Right atrium auricular region (tissue), 2 donors: ENCODE data around the gene OR6C4. TPM values are rescaled to one million over a fixed set of nuclear protein-coding genes. Genes with fewer than 3 reads are reported as not detected.
"Not testable (repeated sequence)": the region's sequence is repeated elsewhere in the genome, so short reads cannot be mapped to it uniquely, and the experiment has no call there.

ENCODE experiments used
- DNase-seq: peaks from one replicate; pipeline ENCODE4 v3.0.0-alpha.2; 2019; ENCODE audit warnings: low spot score
- H3K27ac ChIP-seq, 2 donors: fragments of 200-600 bp; sonication (generic); 1 replicate in 1 of 2; 2 replicates in 1 of 2; pipeline ENCODE4 v1.5.1; 2016 to 2019
- H3K27me3 ChIP-seq, 2 donors: fragments of 200-600 bp; sonication (generic); one replicate each; pipeline versions ENCODE4 v1.5.1 to v1.6.0; 2017 to 2019
- H3K36me3 ChIP-seq: fragments of 200-600 bp; sonication (generic); one replicate; pipeline ENCODE4 v1.5.1; 2016
- H3K4me1 ChIP-seq, 2 donors: fragments of 200-600 bp; sonication (generic); one replicate each; pipeline versions ENCODE4 v1.5.1 to v1.6.0; 2017 to 2019
- H3K4me3 ChIP-seq, 2 donors: fragments of 200-600 bp; sonication (generic); 1 replicate in 1 of 2; 2 replicates in 1 of 2; pipeline ENCODE4 v1.5.1; 2017 to 2019; ENCODE audit warnings: mild to moderate bottlenecking in 1 of 2, moderate library complexity in 1 of 2
- H3K9me3 ChIP-seq, 2 donors: fragments of 200-600 bp; sonication (generic); one replicate each; pipeline ENCODE4 v1.5.1; 2019
- CTCF ChIP-seq, 2 donors: fragments of 200-600 bp; sonication (generic); IDR thresholded peaks; one replicate each; pipeline ENCODE4 v1.5.1; 2019; ENCODE audit warnings: antibody characterized with exemption in 2 of 2
- total RNA-seq, 2 donors: library from RNA; depleted of rRNA; stranded (reverse); fragments of >200 nt; gene quantifications; one replicate each; pipeline ENCODE4 v1.1.0, GENCODE V29; 2016

OR6C4 gene
- total RNA-seq, 2 donors from 2014 or later, result not detected

DNA sequence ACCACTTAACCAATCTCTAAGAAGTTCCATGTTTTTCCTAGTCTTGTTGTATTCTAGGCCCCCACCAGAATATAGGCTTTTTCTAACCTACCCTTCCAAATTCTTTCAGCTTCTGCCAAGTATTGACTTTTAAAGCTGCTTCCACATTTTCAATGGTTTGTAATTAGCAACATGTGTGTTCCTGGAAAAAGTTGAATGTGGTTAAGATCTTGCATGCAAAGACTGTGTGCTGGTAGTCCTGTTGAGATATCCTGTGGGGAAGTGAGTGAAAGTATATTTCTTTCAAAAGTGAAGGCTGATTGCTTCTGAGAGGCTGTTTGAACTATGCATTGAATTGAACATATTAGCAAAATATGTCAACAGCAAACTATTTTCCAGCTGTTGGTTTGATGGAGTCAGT lies 646 bp upstream of the OR6C4 start:
- TF ChIP-seq CTCF (IDR thresholded peaks at IDR 0.05), result no peak
- no peak for DNase-seq
- Histone ChIP-seq H3K4me3 (no peak overlapping the region), H3K4me1 (no peaks in the 10 kb centered on the region), H3K9me3 (no peaks in the 10 kb centered on the region), H3K27me3 (no peaks in the 10 kb centered on the region), H3K36me3 (no peaks in the 10 kb centered on the region), H3K27ac (no peak overlapping the region)

DNA sequence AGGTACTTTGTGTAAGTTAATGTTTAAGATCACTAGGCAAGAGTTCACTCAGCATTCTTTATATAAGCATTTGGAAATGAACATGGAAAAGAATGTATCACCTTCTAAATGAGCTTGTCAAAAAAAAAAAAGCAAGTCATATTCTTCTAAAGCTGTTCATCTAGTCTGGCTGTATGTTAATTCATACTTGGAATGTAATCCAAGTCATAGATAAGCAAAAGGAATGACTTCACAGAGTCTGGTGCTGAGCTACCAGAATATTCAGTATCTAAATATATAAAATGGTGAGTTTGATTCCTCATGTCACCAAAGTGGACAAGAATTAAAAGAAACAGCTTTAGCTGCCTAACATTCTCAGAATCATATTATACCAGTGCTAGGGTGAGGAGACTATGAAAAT lies 4.9 kb downstream of the OR6C4 start:
- peaks cover 0 to 26% of the 10 kb centered on the region in 2 donors for H3K9me3 ChIP-seq
- H3K27ac ChIP-seq, result no peak overlapping the region
- H3K4me3 ChIP-seq, result no peak overlapping the region
- no peaks in the 10 kb centered on the region for H3K4me1 ChIP-seq
- no peak for DNase-seq
- H3K27me3 ChIP-seq, result no peaks in the 10 kb centered on the region
- H3K36me3 ChIP-seq, result no peaks in the 10 kb centered on the region
- TF ChIP-seq CTCF (IDR thresholded peaks at IDR 0.05), result no peak

- not testable (repeated sequence) for DNase-seq, H3K4me3 ChIP-seq, H3K27me3 ChIP-seq, H3K4me1 ChIP-seq, H3K27ac ChIP-seq, H3K36me3 ChIP-seq
- H3K9me3 ChIP-seq, result peaks cover 6 to 22% of the 10 kb centered on the region in 2 donors
Observed at GRCh38 chr12:55570060-55570459, 20.7 kb downstream of the OR6C4 start.

- not testable (repeated sequence) for H3K36me3 ChIP-seq, H3K4me1 ChIP-seq, H3K4me3 ChIP-seq, DNase-seq, H3K27ac ChIP-seq, H3K27me3 ChIP-seq
- H3K9me3 ChIP-seq, result peaks cover 6 to 22% of the 10 kb centered on the region in 2 donors
Observed at GRCh38 chr12:55570689-55571088, 21.3 kb downstream of the OR6C4 start.

DNA sequence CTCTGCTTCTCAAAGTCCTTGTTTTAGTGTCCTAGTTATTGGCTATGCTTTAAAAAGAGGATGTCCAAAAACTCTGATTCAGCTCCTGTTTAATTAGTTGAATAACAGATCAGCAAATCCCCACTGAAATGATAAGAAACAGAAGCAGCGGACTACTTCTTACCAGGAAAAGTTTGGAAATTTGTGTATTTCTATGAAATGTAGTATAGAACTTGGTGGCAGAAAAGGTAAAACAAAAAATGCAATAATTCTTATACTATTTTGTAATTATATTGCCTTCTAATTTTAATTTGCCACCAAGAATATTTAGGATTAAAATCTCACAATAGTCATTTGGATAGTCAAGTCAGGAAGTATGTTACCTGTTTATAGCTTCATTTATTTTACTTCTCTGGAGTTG lies 22.8 kb downstream of the OR6C4 start, which contains the start of gene OR2AP1:
Gene OR2AP1 (plus strand): TSS at position 301 of the 400 bp plus-strand sequence. CDS start 1,947 bp downstream, outside the sequence.
- DNase-seq, result no peak

DNA sequence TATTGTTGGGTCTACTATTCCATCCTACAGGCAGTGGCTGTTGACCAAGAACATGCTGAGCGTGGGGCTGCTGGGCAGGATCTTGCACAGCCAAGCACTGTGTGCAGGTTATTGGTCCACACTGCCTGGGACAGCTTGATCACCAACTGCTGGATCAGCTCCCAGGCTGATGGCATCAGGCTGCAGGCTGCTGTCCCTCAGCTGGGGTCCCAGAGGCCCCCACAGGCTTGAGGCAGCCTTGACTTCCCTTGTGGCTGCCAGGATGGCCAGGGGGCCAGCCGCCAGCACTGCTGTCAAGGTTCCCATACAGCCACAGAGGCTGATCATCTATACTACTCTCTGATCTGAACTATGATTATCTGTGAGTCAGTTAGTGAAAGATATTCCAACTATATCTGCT lies 32.7 kb downstream of the OR6C4 start:
- DNase-seq, result no peak
- H3K9me3 ChIP-seq, result peaks cover 0 to 9% of the 10 kb centered on the region in 2 donors
- no peaks in the 10 kb centered on the region for H3K4me1 ChIP-seq
- H3K36me3 ChIP-seq, result no peaks in the 10 kb centered on the region
- H3K27ac ChIP-seq, result no peak overlapping the region
- no peaks in the 10 kb centered on the region for H3K27me3 ChIP-seq
- no peak overlapping the region for H3K4me3 ChIP-seq
- TF ChIP-seq CTCF (IDR thresholded peaks at IDR 0.05), result no peak

More for the DNA sequence above, 22.8 kb downstream of the OR6C4 start, which contains the start of gene OR2AP1:
- Histone ChIP-seq H3K9me3 (peaks cover 6 to 22% of the 10 kb centered on the region in 2 donors), H3K27me3 (no peaks in the 10 kb centered on the region), H3K4me1 (no peaks in the 10 kb centered on the region), H3K36me3 (no peaks in the 10 kb centered on the region), H3K4me3 (no peak within 1 kb of the TSS), H3K27ac (no peak within 1 kb of the TSS)
- TF ChIP-seq CTCF (IDR thresholded peaks at IDR 0.05), result no peak

- no peak for TF ChIP-seq CTCF (IDR thresholded peaks at IDR 0.05)
- no peak overlapping the region for H3K27ac ChIP-seq
- no peaks in the 10 kb centered on the region for H3K9me3 ChIP-seq
- H3K4me1 ChIP-seq, result no peaks in the 10 kb centered on the region
- H3K27me3 ChIP-seq, result no peaks in the 10 kb centered on the region
- no peak for DNase-seq
- H3K4me3 ChIP-seq, result no peak overlapping the region
- H3K36me3 ChIP-seq, result no peaks in the 10 kb centered on the region
Observed at GRCh38 chr12:55585817-55586216, 36.4 kb downstream of the OR6C4 start.

DNA sequence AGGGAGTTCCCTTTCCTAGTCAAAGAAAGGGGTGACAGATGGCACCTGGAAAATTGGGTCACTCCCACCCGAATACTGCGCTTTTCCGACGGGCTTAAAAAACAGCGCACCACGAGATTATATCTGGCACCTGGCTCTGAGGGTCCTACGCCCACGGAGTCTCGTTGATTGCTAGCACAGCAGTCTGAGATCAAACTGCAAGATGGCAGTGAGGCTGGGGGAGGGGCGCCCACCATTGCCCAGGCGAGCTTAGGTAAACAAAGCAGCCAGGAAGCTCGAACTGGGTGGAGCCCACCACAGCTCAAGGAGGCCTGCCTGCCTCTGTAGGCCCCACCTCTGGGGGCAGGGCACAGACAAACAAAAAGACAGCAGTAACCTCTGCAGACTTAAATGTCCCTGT lies 40.8 kb downstream of the OR6C4 start:
- H3K9me3 ChIP-seq, result not testable (repeated sequence)

More for the DNA sequence above, 40.8 kb downstream of the OR6C4 start:
- H3K4me3 ChIP-seq, H3K4me1 ChIP-seq, H3K27me3 ChIP-seq, H3K27ac ChIP-seq, DNase-seq, H3K36me3 ChIP-seq: not testable (repeated sequence)
